HG03575 (cell line): ENCODE measurements around the gene WDR90.
"Not testable (repeated sequence)": the region's sequence is repeated elsewhere in the genome, so short reads cannot be mapped to it uniquely, and the experiment has no call there.

Experiments used
- ATAC-seq: cut with Tn5 transposase; IDR thresholded peaks from one replicate; pipeline ENCODE4 v1.9.1; 2021; ENCODE audit not compliant: unreplicated experiment, insufficient number of reproducible peaks, low FRiP score; ENCODE audit errors: extremely low read depth

WDR90 gene

DNA sequence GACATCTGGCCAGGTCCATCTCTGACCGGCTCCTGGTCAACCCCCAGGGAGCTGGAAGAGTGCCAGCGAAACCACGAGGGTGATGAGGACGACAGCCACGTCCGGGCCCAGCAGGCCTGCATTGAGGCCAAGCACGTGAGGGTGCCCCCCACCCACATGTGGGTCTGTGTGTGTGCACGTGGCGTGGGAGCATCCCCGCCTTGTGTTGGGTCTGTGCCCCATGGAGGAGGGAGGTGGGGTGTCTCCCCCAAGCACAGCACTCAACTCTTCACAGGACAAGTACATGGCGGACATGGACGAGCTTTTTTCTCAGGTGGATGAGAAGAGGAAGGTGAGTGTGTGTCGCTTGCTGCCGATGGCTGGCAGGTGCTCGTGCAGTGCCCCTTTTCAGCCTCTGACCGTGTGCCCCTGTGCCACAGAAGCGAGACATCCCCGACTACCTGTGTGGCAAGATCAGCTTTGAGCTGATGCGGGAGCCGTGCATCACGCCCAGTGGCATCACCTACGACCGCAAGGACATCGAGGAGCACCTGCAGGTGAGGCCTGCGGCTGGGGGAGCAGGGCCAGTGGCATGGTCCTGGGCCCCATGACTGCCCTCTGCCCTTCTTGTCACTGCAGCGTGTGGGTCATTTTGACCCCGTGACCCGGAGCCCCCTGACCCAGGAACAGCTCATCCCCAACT is 32.7 kb downstream of the WDR90 start:
- ATAC-seq, result no peak

DNA sequence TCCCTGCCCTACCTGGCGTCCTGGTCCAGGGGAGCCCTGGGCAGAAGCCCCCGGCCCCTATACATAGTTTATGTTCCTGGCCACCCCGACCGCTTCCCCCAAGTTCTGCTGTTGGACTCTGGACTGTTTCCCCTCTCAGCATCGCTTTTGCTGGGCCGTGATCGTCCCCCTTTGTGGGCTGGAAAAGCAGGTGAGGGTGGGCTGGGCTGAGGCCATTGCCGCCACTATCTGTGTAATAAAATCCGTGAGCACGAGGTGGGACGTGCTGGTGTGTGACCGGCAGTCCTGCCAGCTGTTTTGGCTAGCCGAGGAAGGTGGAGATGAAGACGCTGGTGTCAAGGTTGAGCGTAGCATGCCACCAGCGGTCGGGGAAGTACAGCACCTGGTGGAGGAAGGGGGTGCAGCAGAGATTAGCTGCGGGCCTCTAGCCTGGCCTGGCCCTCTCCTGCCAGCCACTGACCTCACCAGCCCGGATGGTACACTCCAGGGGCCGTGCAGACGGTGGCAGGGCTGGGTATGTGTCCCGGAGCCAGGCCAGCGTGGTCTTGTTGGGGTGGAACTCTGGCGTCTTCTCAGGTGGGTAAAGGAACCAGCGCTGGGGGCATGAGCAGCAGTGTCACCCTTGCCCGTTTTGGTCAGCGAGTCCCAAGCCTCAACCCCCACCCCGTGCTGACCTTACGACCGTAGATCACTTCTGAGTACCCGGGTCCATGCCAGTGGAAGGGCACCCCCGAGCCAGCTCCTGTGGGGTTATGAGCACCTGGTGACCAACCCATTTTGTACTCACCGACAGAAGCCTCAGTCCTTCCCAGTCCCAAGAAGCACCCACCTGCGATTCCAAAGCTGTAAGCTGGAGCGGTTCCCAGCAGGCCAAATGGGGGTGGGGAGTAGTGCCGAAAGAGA is 33.6 kb downstream of the WDR90 start:
- no peak for ATAC-seq

DNA sequence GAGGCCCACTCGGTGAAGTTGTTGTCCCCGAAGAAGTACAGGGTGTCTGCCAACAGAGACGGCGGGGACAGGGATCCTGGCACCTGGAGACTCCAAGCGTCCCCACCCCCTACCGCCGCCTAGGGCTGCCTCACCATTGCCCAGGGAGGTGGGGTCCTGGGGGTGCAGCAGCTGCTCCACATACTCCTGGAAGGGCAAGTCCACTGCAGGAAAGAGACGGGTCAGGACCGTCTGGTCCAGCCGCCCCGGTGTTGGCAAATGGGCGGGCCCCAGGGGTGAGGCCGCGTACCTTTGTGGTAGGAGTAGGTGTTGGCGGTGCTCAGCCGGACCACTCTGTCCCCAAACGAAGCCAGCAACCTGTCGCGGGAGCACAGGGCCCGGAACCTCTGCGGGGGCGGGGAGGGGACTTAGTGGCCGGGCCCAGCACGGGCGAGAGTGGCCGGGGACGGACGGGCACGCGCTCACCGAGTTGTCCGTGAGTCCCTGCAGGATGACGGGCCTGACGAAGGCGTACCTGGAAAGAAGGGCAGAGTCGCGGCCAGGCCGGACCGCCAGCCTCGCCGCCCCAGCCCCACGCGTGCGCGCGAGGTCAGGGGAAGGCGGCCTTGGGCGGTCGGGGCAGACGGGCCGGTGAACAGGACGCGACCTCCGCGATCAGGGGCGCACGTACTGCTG is 34.4 kb downstream of the WDR90 start:
- ATAC-seq, result no peak

DNA sequence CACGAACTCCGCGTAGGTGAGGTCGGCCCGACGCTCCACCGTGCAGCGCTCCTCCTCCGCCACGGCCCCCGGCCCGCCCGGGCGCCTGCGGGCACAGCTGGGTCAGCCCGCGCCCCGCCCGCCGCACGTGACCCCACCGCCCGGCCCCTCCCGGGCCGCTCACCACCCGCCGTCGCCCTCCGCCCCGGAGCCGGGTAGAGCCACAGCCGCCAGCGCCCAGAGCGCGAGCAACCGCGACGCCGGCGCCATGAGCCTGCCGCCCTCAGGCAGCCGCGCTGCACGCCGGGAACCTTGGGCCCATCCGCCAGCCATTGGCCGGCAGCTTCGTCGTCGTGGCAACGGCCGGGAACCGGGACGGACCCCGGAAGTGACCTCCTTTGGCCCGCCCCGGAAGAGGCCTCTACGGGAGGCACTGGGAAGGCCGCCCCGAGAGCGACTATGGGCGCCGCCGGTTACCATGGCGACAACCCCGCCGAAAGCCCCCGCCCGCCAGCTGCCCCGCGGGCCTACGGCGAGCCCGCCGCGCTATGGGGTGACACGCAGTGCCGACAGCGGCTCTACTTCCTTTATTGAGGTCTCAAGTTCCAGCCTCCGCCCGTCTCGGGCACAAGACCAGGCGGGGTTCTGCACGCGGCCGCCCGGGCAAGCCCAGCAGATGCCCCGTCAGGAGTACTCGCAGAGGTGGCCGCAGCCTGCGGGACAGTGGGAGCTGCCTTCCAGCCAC is 35.1 kb downstream of the WDR90 start, which contains the start of gene JMJD8:
Gene JMJD8, minus strand, starts transcription at position 264 of the 724 bp plus-strand sequence. Its CDS starts 15 bp downstream, at position 249.
- ATAC-seq, result no peak

DNA sequence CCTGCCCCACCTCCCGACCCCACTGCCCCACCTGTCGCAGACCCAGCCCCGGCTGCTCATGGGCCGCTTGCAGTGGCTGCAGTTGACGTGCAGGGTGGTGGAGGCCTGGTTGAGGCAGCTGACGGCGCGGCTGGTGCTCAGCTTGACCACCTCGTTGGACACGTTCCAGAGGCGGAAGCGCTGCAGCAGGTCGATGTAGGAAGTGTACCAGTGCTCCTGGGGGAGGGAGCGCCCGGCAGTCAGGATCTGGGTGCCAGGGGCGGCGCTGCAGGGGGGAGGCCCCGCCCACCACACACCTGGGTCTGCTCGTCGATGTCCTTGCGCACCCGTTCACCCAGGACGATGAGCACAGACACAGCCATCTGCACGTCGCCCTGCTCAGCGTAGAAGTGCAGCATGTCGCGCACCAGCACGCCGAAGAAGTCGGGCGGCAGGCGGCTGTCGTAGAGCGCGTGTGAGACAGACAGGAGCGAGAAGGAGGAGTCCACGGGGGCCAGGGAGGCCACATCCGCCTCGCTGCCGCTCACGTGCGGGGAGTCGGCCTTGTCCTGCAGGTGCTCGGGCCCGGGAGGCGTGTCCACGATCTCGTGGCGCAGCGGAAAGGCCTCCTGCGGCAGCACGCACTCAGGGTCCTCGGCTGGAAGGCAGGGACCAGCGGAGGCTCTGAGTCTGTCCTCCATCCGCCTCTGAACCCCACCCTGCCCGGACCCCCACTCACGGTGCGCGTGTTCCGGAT is 36.0 kb downstream of the WDR90 start:
- ATAC-seq, result no peak

DNA sequence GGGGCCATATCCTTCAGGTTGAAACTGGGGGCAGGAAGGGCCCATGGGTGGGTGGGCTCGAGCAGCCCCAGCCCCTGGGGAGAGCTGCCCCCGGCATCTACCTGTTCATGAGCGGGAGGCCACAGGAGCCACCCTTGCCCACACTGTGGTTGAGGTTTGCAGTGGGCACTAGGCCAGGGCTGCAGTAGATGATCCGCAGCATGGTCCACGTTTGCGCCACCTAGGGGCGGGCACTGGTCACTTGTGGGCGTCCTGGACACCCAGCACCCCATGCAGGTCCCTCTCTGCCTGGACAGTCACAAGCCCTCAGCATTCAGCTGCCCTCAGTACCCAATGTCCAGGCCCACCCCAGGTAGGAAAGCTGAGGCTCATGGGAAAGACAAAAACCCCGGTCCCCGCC is 36.8 kb downstream of the WDR90 start:
- ATAC-seq, result no peak

DNA sequence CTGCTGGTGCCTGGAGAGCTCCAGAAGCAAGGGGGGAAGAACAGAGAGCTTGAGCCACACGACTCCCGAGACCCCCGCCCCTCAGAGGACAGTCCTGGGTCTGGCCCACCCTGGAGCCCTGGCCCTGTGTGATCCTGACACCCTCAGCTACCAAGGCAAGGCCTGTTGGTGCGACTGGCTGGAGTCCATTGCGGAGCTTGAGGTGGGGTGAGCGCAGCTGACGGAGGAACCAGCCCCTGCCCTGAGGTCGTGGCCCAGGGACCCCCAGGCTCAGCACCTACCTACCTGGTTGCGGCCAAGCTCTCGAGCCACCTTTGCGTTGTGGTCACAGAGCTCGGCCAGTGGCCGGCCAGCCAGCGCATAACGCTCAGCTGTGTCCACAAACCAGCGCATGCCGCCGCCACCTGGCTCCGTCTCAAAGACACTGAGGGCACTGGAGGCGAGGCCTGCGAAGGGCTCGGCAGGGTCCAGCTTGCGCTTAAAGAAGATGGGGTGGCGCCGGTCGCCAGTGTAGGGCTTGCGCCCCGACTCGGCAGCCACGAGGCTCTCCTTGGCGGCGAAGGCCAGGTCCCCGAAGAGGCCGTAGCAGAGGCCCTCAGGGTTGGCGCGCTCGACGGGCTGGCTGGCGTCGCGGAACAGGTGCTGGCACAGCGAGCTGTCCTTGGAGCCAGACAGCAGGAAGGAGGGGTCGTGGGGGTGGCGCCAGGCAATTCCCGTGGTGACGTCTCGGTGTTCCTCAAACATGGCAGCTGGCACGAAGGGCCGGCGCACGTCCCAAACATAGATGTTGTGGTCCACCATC is 37.5 kb downstream of the WDR90 start:
- ATAC-seq, result no peak

DNA sequence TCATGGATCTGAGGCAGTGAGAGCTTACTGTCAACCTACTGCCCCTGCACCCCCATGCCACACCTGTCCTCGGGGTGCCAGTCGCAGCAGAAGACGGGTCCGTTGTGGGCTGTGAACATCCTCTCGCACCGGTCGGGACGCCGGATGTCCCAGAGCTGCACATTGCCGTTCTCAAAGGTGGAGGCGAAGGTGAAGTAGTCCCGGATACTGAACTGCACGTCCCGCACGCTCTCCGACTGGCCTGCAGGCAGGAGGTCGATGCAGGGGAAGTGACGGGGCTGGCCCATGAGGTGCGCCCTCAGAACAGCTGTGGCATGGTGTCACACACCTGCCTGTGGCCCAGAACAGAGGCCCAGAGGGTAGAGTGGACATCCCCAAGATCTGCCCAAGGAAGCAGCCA is 38.3 kb downstream of the WDR90 start:
- no peak for ATAC-seq

DNA sequence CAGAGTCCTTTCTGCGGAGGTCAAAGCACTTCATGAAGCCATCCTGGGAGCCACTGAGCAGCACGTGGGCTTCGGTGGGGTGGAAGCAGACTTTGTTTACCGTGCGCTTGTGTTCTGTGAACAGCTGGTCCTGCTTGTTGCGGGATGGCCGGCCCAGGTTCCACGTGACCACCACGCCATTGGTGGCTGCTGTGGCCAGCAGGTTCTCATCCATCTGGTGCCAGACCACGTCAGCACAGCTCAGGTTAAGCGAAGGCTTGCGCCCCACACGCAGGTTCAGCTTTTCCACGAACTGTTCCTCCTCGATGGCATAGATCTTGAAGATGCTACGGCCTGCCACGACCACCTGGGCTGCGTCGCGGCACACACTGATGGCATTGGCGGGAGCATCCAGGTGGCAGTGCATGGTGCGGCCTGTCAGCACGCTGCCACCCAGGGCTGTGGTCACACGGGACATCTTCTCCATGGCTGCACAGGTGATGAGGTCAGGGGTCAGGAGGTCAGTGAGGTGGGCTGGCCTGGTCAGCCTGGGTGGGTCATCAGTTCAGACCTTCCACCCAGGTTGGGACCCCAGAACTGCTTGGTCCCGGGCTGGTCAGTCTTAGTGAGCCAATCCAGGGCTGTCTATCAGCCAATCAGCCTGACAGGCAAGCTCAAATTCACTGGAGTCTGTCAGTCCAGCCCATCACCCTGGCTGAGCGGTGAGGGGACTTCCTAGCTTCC is 40.2 kb downstream of the WDR90 start:
- no peak for ATAC-seq

DNA sequence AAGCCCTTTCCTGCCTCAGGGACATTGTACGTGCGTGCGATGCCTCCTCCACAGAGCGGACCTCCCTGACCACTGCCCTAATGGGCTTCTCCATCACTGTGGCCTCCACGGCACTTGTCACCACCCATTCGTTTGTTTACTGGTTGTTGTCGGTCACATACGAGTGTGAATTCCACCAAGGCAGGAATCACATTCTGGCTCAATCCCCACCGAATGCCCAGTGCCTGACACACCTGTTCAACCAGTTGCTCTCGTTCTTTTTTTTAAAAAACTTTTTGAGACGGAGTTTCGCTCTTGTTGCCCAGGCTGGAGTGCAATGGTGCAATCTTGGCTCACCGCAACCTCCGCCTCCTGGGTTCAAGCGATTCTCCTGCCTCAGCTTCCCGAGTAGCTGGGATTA is 42.1 kb downstream of the WDR90 start:
- not testable (repeated sequence) for ATAC-seq

DNA sequence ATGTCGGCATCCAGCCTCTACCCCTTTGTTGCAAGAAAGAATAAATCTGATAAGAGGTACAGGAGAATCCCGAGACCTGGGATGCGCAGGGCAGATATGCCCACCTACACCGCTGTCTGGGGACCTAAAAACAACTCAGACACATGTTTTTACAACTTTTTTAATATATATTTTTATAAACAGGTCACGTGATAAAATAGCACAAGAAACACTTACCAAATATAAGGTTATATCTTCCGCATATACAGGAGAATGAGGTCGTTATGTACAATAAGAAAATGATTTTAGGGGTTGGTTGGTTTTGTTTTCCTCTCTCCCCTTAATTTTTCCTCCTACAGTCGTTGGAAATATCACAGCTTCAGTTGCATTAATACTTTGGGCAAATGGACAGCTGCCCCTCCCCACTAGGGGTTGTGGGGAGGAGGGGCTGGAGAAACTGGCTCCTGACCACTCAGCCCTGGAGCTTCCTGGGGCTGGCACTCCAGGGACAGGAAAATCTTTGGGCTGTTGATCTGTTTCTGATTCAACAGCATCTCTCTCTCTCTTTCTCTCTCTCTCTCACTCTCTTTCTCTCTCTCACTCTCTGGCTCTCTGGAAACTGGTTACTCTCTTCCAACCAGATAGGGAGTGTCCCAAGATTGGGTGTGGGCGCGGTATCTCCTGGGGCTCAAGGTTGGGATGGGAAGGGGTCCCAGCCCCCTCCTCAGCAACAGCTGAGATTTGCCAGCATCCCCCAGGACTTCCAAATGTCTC is 43.4 kb downstream of the WDR90 start:
- ATAC-seq, result no peak

DNA sequence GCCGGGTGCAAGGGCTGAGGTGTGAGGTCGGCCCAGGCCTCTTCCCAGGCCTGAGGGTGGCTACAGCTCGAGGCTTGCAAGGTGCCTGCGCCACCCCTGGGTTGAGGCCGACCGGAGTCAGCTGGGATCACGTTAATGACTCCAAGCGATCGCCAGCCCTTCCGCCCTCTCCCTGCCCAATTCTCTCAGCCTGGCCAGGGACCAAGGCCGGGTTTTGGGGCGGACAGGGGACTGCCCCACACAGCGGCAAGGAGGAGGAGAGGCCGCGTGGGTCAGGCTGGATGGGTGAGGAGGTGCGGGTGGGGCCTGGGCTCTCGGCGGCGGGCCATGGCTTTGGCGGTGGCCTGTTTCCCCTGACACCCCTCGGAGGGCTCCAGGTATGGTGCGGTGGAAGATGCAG is 44.2 kb downstream of the WDR90 start:
- no peak for ATAC-seq

DNA sequence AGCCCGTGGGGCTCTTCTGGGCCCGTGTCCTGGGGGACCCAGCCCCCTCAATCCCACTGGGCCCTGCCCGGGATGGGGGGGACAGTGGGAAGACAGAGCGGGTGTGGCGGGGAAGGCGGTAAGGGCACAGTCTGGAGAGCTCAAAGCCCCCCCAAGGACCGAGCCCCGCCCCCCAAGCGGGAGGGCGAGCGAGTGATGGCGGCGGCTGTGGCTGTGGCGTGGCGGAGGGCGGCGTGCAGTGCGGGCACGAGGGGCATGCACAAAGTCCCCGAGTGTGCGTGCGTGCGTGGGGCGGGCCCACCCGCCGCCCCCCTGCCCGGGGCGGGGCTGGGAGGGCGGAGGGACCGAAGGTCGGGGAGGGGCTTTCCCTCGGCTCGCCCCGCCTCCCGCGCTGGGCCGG is 44.6 kb downstream of the WDR90 start:
- no peak for ATAC-seq

DNA sequence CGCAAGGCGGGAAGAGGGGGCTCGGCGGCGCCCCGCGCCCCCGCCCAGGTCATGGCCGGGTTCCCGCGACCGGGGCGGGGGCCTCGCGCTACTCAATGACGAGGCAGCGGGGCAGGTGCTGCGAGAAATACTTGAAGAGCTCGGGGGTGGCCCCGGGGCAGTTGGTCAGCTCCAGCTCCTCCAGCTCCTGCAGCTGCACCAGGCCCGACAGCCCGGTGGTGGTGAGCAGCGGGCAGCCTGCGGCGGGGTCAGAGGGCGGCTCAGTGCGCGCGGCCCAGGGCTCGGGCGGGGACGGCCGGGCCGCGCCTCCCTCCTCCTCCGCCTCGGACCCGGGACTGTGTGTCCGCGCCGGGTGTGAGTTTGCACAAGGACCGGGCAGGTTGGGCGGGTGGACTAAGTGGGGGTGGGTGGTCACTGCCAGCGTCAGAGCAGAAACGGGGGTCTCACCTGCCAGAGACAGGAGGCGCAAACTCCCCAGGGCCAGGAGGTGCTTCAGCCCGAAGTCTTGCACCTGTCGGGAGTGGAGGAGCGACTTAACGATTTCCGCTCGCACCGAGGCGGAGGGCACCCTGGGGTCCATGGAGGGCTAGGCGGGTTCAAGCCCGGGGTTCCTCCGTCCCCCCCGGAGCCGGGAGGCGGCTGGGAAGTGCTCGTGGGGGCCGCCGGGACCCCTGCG is 45.2 kb downstream of the WDR90 start:
- ATAC-seq, result no peak

DNA sequence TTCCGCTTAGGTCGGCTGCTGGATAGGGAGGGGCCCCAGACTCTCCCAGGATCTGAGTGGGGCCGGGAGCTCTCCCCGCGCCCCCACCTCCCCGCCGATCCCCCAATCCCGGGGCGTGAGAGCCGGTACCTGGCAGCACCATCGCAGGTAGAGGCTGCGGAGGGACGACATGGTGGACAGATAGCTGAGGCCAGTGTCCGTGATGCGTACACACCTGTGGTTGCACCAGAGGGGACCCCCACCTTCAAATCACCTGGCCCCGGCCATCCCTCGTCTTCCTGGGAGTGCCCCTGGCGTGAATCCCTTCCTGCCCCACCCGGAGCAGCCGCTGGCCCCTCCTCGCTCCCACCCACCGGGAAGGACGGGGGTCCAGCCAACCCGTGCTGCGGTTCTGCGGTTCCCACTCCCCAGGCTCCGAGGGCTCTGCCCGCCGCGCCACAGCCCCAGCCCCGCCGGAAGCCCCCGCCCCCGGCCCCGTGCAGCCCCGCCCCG is 45.7 kb downstream of the WDR90 start:
- no peak for ATAC-seq
